ENCODE data around the gene PKD2.
A peak's percentile ranks its signal among the peaks of the same experiment; 100 is the strongest.

The PKD2 gene

DNA sequence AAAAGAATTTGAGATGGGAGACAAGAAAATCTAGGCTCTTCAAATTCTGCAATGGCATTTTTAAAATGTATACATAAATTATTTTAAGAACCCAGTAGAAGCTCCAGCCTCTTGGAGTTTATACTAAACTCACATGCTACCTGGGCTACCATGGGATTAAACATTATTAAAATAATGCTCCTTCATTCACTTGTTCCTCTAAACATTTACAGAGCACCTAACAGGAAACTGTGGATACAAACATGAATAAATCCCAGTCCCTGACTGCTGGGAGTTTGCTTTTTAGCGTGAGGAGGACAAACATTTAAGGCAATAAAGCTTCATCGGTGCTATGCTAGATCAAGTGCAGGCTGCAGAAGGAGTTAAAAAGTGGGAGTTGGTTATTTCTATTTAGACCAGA, 37.3 kb upstream of the PKD2 start:
- TF ChIP-seq, protein P1, sequence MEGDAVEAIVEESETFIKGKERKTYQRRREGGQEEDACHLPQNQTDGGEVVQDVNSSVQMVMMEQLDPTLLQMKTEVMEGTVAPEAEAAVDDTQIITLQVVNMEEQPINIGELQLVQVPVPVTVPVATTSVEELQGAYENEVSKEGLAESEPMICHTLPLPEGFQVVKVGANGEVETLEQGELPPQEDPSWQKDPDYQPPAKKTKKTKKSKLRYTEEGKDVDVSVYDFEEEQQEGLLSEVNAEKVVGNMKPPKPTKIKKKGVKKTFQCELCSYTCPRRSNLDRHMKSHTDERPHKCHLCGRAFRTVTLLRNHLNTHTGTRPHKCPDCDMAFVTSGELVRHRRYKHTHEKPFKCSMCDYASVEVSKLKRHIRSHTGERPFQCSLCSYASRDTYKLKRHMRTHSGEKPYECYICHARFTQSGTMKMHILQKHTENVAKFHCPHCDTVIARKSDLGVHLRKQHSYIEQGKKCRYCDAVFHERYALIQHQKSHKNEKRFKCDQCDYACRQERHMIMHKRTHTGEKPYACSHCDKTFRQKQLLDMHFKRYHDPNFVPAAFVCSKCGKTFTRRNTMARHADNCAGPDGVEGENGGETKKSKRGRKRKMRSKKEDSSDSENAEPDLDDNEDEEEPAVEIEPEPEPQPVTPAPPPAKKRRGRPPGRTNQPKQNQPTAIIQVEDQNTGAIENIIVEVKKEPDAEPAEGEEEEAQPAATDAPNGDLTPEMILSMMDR (conservative IDR thresholded peaks at IDR 0.05; ENCODE audit: low read depth, low read length): no peak
- H3K4me3 ChIP-seq (ENCODE audit: low read depth, low read length): no peak overlapping the region
- no peak for DNase-seq (ENCODE audit: low read depth)

DNA sequence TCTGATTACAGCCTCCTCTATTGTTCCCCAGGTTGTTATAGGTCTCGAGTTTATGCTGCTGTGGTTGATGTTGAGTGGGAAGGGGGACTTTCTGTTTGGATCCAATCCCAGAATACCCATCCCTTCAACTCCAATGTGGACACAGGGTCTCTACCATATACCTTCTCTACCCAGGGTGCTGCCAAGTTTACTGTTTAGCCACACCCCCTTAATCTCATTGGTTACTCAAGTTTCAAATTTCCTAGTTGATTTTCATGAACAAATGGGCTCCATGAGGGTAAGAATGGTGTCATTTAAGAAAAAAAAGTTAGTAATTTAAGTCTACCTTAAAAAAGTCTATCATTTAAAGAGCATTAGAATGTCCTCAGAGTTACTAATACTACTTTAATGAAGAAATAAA, 35.6 kb upstream of the PKD2 start:
- no peak overlapping the region for H3K4me3 ChIP-seq (ENCODE audit: low read depth, low read length)

DNA sequence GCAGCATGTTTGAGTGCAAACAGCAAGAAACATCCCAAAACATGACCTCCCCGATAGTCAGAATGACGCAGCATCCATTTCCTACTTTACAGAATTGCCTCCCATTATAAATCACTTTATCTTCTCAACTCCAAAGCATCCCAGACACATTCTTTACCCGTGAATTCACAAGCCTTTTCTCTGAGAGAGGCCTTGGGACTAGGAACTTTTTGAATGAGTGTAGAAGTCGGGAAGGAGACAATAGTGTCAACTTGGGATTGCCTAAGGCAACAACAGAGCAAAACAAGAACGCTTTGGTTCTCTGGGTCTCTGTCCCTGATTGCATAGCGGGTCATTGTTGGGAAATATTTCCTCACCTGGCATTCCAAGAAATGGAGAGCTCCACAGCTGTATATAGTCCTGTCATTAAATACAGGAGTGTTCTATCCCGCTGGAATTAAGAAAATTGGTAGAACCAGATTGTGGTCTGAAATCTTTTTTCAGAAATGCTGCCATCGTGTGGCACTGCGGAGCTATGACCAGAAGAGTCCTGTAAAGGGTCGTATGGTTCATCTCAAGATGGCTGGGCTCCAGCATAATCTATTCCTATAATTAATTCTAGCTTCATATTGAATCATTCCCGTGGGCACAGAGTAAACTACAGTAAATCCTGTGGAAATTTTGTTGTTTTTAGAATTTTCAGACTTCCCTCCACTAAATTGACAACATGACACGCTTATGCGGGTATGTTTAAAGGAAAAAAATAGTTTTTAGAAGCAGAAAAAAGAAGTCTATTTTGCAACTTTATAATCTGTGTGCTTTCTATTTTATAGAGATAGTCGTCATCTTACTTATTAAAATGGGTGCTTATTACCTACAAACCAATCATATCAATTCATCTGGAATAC, 33.9 kb upstream of the PKD2 start:
- DNase-seq (ENCODE audit: low read depth): peak; percentile 80
- H3K4me3 ChIP-seq (ENCODE audit: low read depth, low read length): no peak overlapping the region
- TF ChIP-seq, protein P1 (conservative IDR thresholded peaks at IDR 0.05; ENCODE audit: low read depth, low read length): peak; percentile 86

More for the DNA sequence above, 35.6 kb upstream of the PKD2 start:
- TF ChIP-seq, protein P1 (conservative IDR thresholded peaks at IDR 0.05; ENCODE audit: low read depth, low read length): no peak
- no peak for DNase-seq (ENCODE audit: low read depth)

DNA sequence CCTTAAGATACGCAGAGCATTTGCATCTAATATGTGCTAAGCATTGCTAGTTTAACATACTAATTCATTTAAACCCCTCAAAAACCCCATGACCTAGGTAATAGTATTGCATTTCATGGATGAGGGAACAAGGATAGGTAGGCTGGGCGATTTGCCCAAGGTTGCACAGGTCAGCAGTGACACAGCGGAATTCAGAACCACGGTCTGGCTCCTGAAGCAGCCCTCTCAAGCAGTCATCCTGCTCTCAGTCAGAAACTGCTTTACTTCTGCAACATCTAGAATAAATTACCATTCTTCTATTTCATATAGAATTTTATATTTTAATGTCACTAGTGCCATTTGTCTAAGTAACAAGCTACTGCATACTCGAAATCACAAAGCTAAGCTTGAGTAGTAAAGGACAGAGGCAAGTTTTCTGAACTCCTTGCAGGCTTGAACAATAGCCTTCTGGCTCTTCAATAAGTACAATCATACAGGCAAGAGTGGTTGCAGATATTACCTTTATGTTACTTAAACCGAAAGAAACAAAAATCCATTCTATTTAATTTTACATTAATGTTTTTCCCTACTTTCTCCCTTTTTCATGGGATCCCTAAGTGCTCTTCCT, 32.5 kb upstream of the PKD2 start:
- TF ChIP-seq, protein P1 (conservative IDR thresholded peaks at IDR 0.05; ENCODE audit: low read depth, low read length): no peak
- DNase-seq (ENCODE audit: low read depth): no peak
- no peak overlapping the region for H3K4me3 ChIP-seq (ENCODE audit: low read depth, low read length)

DNA sequence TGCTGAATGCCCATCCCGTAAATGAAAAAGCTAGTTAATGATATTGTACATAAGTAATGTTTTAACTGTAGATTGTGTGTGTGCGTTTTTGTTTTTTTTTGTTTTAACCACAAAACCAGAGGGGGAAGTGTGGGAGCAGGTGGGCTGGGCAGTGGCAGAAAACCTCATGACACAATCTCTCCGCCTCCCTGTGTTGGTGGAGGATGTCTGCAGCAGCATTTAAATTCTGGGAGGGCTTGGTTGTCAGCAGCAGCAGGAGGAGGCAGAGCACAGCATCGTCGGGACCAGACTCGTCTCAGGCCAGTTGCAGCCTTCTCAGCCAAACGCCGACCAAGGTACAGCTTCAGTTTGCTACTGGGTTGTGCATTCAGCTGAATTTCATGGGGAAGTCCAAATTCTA, 32.0 kb upstream of the PKD2 start, which contains the start of gene SPP1:
SPP1 (plus strand) TSS at position 249 of the 400 bp plus-strand sequence. CDS start 1,182 bp downstream, outside the sequence.
- TF ChIP-seq, protein P1 (conservative IDR thresholded peaks at IDR 0.05; ENCODE audit: low read depth, low read length): peak; percentile 25
- no peak within 1 kb of the TSS for H3K4me3 ChIP-seq (ENCODE audit: low read depth, low read length)
- DNase-seq (ENCODE audit: low read depth): peak; percentile 43

DNA sequence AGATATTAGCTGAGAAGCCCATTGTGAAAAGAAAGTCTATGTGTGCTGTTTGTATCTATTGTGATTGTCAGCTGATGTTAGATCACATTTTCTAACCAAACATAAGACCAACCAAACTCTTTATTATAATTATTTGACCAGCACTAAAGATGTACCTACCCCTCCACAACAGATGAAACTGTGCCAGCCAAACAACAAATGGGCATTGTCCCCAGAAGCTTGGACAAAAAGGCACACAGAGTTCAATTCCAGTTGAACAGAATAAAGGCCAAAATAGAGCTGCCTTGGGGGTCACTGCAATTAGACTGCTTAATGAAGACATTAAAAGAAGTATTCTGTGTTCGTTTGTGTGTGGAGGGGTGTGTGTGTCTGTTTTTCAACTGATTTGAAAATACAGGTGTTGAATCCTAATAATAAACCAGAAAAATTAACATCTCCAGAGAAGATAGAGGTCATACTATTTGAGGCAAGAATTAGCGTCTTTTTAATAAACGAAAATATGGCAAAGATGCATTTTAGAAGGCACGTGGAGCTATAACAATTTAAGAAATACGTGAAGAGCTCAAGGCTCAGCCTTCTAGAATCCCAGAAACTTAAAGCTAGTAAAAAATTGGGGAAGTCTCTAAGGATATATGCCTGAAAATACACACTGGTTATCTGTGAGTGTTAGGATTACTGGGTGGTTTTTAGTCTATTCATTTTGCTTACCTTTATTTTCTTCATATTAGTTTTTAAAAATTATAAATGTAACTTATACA, 29.7 kb upstream of the PKD2 start:
- no peak overlapping the region for H3K4me3 ChIP-seq (ENCODE audit: low read depth, low read length)
- no peak for DNase-seq (ENCODE audit: low read depth)
- TF ChIP-seq, protein P1 (conservative IDR thresholded peaks at IDR 0.05; ENCODE audit: low read depth, low read length): no peak
